Hypothalamus (tissue), 51 donors: ENCODE data around the gene SLC16A8.
"Not testable (repeated sequence)": the region's sequence is repeated elsewhere in the genome, so short reads cannot be mapped to it uniquely, and the experiment has no call there.

ENCODE experiments used
- DNase-seq, 51 donors: peaks; one replicate each; lab custom pipeline; 2025; lab: John Stamatoyannopoulos, UW

The SLC16A8 gene

GRCh38 chr22:38083931-38084631, at the start of gene SLC16A8:
TSS of gene SLC16A8 (minus strand) at chr22:38084184. CDS start at chr22:38082873, 1,311 bp downstream.
- DNase-seq: no peak

GRCh38 chr22:38133331-38133730, 49.3 kb upstream of the SLC16A8 start:
- DNase-seq: no peak

GRCh38 chr22:38132794-38133193, 48.8 kb upstream of the SLC16A8 start:
- DNase-seq: no peak

- DNase-seq: no peak
Observed at GRCh38 chr22:38132136-38132535, 48.2 kb upstream of the SLC16A8 start.

- no peak for DNase-seq
Observed at GRCh38 chr22:38131399-38131798, 47.4 kb upstream of the SLC16A8 start.

GRCh38 chr22:38129856-38130255, 45.9 kb upstream of the SLC16A8 start:
- DNase-seq: no peak

GRCh38 chr22:38129021-38129420, 45.0 kb upstream of the SLC16A8 start:
- no peak for DNase-seq

GRCh38 chr22:38127869-38128268, 43.9 kb upstream of the SLC16A8 start:
- no peak for DNase-seq

- no peak for DNase-seq
Observed at GRCh38 chr22:38126928-38127668, 43.1 kb upstream of the SLC16A8 start.

GRCh38 chr22:38125751-38126201, 41.8 kb upstream of the SLC16A8 start:
- DNase-seq: peak in 6 of 51 donors; percentile 17 to 41 (median 21)

GRCh38 chr22:38125038-38125610, 41.1 kb upstream of the SLC16A8 start:
- no peak for DNase-seq

- DNase-seq: no peak
Observed at GRCh38 chr22:38124236-38124974, 40.4 kb upstream of the SLC16A8 start.

GRCh38 chr22:38122616-38123015, 38.6 kb upstream of the SLC16A8 start:
- DNase-seq: no peak

- DNase-seq: no peak
Observed at GRCh38 chr22:38120359-38121110, 36.6 kb upstream of the SLC16A8 start.

- DNase-seq: not testable (repeated sequence)
Observed at GRCh38 chr22:38118747-38119146, 34.8 kb upstream of the SLC16A8 start.

GRCh38 chr22:38118182-38118581, 34.2 kb upstream of the SLC16A8 start:
- no peak for DNase-seq

GRCh38 chr22:38117556-38117955, 33.6 kb upstream of the SLC16A8 start:
- DNase-seq: not testable (repeated sequence)

GRCh38 chr22:38115423-38116205, 31.6 kb upstream of the SLC16A8 start:
- no peak for DNase-seq
